ENCODE measurements around the gene YJEFN3. TPM values are rescaled to one million over a fixed set of nuclear protein-coding genes. Genes with fewer than 3 reads are reported as not detected.

YJEFN3 gene
- total RNA-seq, 1 donor from 2014 or later = 0.52 TPM

- H3K27ac ChIP-seq (ENCODE audit: low read depth, low read length) = no peak overlapping the region
- no peak overlapping the region for H3K9ac ChIP-seq (ENCODE audit: low read depth in 1 of 3, low read length in 3 of 3)
- no peaks in the 10 kb centered on the region for H3K9me3 ChIP-seq (ENCODE audit: control insufficient read depth in 3 of 3, low read length in 3 of 3)
- no peak overlapping the region for H3K4me3 ChIP-seq (ENCODE audit: low read length in 3 of 3)
- H3K4me1 ChIP-seq (ENCODE audit: control insufficient read depth in 3 of 3, insufficient read depth in 3 of 3, low read length in 3 of 3) = no peaks in the 10 kb centered on the region
- peaks cover 28 to 34% (median 34%) of the 10 kb centered on the region in 3 donors for H3K36me3 ChIP-seq (ENCODE audit: control insufficient read depth in 3 of 3, insufficient read depth in 3 of 3, low read length in 3 of 3)
- no peaks in the 10 kb centered on the region for H3K27me3 ChIP-seq (ENCODE audit: control insufficient read depth in 3 of 3, insufficient read depth in 3 of 3, low read length in 3 of 3)
Observed at GRCh38 chr19:19508217-19508616, 20.5 kb upstream of the YJEFN3 start.

- Histone ChIP-seq H3K4me1 (ENCODE audit: control insufficient read depth in 3 of 3, insufficient read depth in 3 of 3, low read length in 3 of 3) (peaks cover 3 to 12% (median 12%) of the 10 kb centered on the region in 3 donors), H3K9ac (ENCODE audit: low read depth in 1 of 3, low read length in 3 of 3) (peak overlapping the region in 1 of 3 donors; percentile 8), H3K27ac (ENCODE audit: low read depth, low read length) (no peak overlapping the region), H3K27me3 (ENCODE audit: control insufficient read depth in 3 of 3, insufficient read depth in 3 of 3, low read length in 3 of 3) (peaks cover 0 to 13% (median 0%) of the 10 kb centered on the region in 3 donors), H3K4me3 (ENCODE audit: low read length in 3 of 3) (no peak overlapping the region), H3K9me3 (ENCODE audit: control insufficient read depth in 3 of 3, low read length in 3 of 3) (no peaks in the 10 kb centered on the region), H3K36me3 (ENCODE audit: control insufficient read depth in 3 of 3, insufficient read depth in 3 of 3, low read length in 3 of 3) (peaks cover 16 to 19% (median 16%) of the 10 kb centered on the region in 3 donors)
Observed at GRCh38 chr19:19510432-19510831, 18.3 kb upstream of the YJEFN3 start.

- H3K4me1 ChIP-seq (ENCODE audit: control insufficient read depth in 3 of 3, insufficient read depth in 3 of 3, low read length in 3 of 3) = peaks cover 15 to 21% (median 21%) of the 10 kb centered on the region in 3 donors
- peak overlapping the region; percentile 48 to 60 (median 52) for H3K4me3 ChIP-seq (ENCODE audit: low read length in 3 of 3)
- H3K9ac ChIP-seq (ENCODE audit: low read depth in 1 of 3, low read length in 3 of 3) = peak overlapping the region in 1 of 3 donors; percentile 40
Observed at GRCh38 chr19:19513682-19514081, 15.0 kb upstream of the YJEFN3 start.

GRCh38 chr19:19514215-19514657 lies 14.5 kb upstream of the YJEFN3 start:
- H3K36me3 ChIP-seq (ENCODE audit: control insufficient read depth in 3 of 3, insufficient read depth in 3 of 3, low read length in 3 of 3) = peaks cover 0 to 6% (median under 1%) of the 10 kb centered on the region in 3 donors
- H3K4me3 ChIP-seq (ENCODE audit: low read length in 3 of 3) = peak overlapping the region; percentile 48 to 60 (median 52)
- peak overlapping the region in 1 of 3 donors; percentile 40 for H3K9ac ChIP-seq (ENCODE audit: low read depth in 1 of 3, low read length in 3 of 3)
- H3K27me3 ChIP-seq (ENCODE audit: control insufficient read depth in 3 of 3, insufficient read depth in 3 of 3, low read length in 3 of 3) = peaks cover 0 to 13% (median 0%) of the 10 kb centered on the region in 3 donors
- no peaks in the 10 kb centered on the region for H3K9me3 ChIP-seq (ENCODE audit: control insufficient read depth in 3 of 3, low read length in 3 of 3)
- peaks cover 15 to 25% (median 21%) of the 10 kb centered on the region in 3 donors for H3K4me1 ChIP-seq (ENCODE audit: control insufficient read depth in 3 of 3, insufficient read depth in 3 of 3, low read length in 3 of 3)
- no peak overlapping the region for H3K27ac ChIP-seq (ENCODE audit: low read depth, low read length)

More at GRCh38 chr19:19513682-19514081, 15.0 kb upstream of the YJEFN3 start:
- Histone ChIP-seq H3K36me3 (ENCODE audit: control insufficient read depth in 3 of 3, insufficient read depth in 3 of 3, low read length in 3 of 3) (peaks cover 0 to 2% (median 0%) of the 10 kb centered on the region in 3 donors), H3K27me3 (ENCODE audit: control insufficient read depth in 3 of 3, insufficient read depth in 3 of 3, low read length in 3 of 3) (peaks cover 0 to 13% (median 0%) of the 10 kb centered on the region in 3 donors), H3K27ac (ENCODE audit: low read depth, low read length) (no peak overlapping the region), H3K9me3 (ENCODE audit: control insufficient read depth in 3 of 3, low read length in 3 of 3) (no peaks in the 10 kb centered on the region)

- peak within 1 kb of the TSS; percentile 76 to 89 (median 81) for H3K9ac ChIP-seq (ENCODE audit: low read depth in 1 of 3, low read length in 3 of 3)
Observed at GRCh38 chr19:19514881-19515641, 13.7 kb upstream of the YJEFN3 start, which contains the start of gene TSSK6. Gene TSSK6 (minus strand): TSS chr19:19515548. CDS start chr19:19515427, 121 bp downstream.

GRCh38 chr19:19515642-19516519 lies 12.8 kb upstream of the YJEFN3 start, which contains the start of gene NDUFA13:
Gene NDUFA13 (plus strand): TSS chr19:19516225. CDS start chr19:19516239, 14 bp downstream.
- Histone ChIP-seq H3K4me1 (ENCODE audit: control insufficient read depth in 3 of 3, insufficient read depth in 3 of 3, low read length in 3 of 3) (peaks cover 19 to 29% (median 26%) of the 10 kb centered on the region in 3 donors), H3K9ac (ENCODE audit: low read depth in 1 of 3, low read length in 3 of 3) (peak within 1 kb of the TSS; percentile 76 to 89 (median 81)), H3K27me3 (ENCODE audit: control insufficient read depth in 3 of 3, insufficient read depth in 3 of 3, low read length in 3 of 3) (peaks cover 0 to 13% (median 0%) of the 10 kb centered on the region in 3 donors), H3K9me3 (ENCODE audit: control insufficient read depth in 3 of 3, low read length in 3 of 3) (no peaks in the 10 kb centered on the region), H3K27ac (ENCODE audit: low read depth, low read length) (peak within 1 kb of the TSS; percentile 73), H3K4me3 (ENCODE audit: low read length in 3 of 3) (peak within 1 kb of the TSS; percentile 70 to 96 (median 92)), H3K36me3 (ENCODE audit: control insufficient read depth in 3 of 3, insufficient read depth in 3 of 3, low read length in 3 of 3) (peaks cover 4 to 11% (median 5%) of the 10 kb centered on the region in 3 donors)

More at GRCh38 chr19:19514881-19515641, 13.7 kb upstream of the YJEFN3 start, which contains the start of gene TSSK6:
- H3K27me3 ChIP-seq (ENCODE audit: control insufficient read depth in 3 of 3, insufficient read depth in 3 of 3, low read length in 3 of 3) = peaks cover 0 to 13% (median 0%) of the 10 kb centered on the region in 3 donors
- peak within 1 kb of the TSS; percentile 73 for H3K27ac ChIP-seq (ENCODE audit: low read depth, low read length)
- peaks cover 19 to 29% (median 26%) of the 10 kb centered on the region in 3 donors for H3K4me1 ChIP-seq (ENCODE audit: control insufficient read depth in 3 of 3, insufficient read depth in 3 of 3, low read length in 3 of 3)
- H3K36me3 ChIP-seq (ENCODE audit: control insufficient read depth in 3 of 3, insufficient read depth in 3 of 3, low read length in 3 of 3) = peaks cover 4 to 10% (median 5%) of the 10 kb centered on the region in 3 donors
- no peaks in the 10 kb centered on the region for H3K9me3 ChIP-seq (ENCODE audit: control insufficient read depth in 3 of 3, low read length in 3 of 3)
- H3K4me3 ChIP-seq (ENCODE audit: low read length in 3 of 3) = peak within 1 kb of the TSS; percentile 70 to 96 (median 92)

- peaks cover 4 to 11% (median 5%) of the 10 kb centered on the region in 3 donors for H3K36me3 ChIP-seq (ENCODE audit: control insufficient read depth in 3 of 3, insufficient read depth in 3 of 3, low read length in 3 of 3)
- H3K9me3 ChIP-seq (ENCODE audit: control insufficient read depth in 3 of 3, low read length in 3 of 3) = no peaks in the 10 kb centered on the region
- H3K27ac ChIP-seq (ENCODE audit: low read depth, low read length) = no peak overlapping the region
- H3K4me1 ChIP-seq (ENCODE audit: control insufficient read depth in 3 of 3, insufficient read depth in 3 of 3, low read length in 3 of 3) = peaks cover 19 to 29% (median 26%) of the 10 kb centered on the region in 3 donors
- peaks cover 0 to 13% (median 0%) of the 10 kb centered on the region in 3 donors for H3K27me3 ChIP-seq (ENCODE audit: control insufficient read depth in 3 of 3, insufficient read depth in 3 of 3, low read length in 3 of 3)
- peak overlapping the region; percentile 17 to 96 (median 70) for H3K4me3 ChIP-seq (ENCODE audit: low read length in 3 of 3)
- peak overlapping the region; percentile 76 to 89 (median 81) for H3K9ac ChIP-seq (ENCODE audit: low read depth in 1 of 3, low read length in 3 of 3)
Observed at GRCh38 chr19:19517235-19517619, 11.5 kb upstream of the YJEFN3 start.

GRCh38 chr19:19520989-19521388 lies 7.7 kb upstream of the YJEFN3 start:
- H3K4me1 ChIP-seq (ENCODE audit: control insufficient read depth in 3 of 3, insufficient read depth in 3 of 3, low read length in 3 of 3) = peaks cover 14 to 17% (median 15%) of the 10 kb centered on the region in 3 donors
- no peak overlapping the region for H3K9ac ChIP-seq (ENCODE audit: low read depth in 1 of 3, low read length in 3 of 3)
- no peak overlapping the region for H3K4me3 ChIP-seq (ENCODE audit: low read length in 3 of 3)
- H3K27ac ChIP-seq (ENCODE audit: low read depth, low read length) = no peak overlapping the region
- H3K9me3 ChIP-seq (ENCODE audit: control insufficient read depth in 3 of 3, low read length in 3 of 3) = no peaks in the 10 kb centered on the region
- no peaks in the 10 kb centered on the region for H3K27me3 ChIP-seq (ENCODE audit: control insufficient read depth in 3 of 3, insufficient read depth in 3 of 3, low read length in 3 of 3)
- H3K36me3 ChIP-seq (ENCODE audit: control insufficient read depth in 3 of 3, insufficient read depth in 3 of 3, low read length in 3 of 3) = peaks cover 12 to 20% (median 14%) of the 10 kb centered on the region in 3 donors

GRCh38 chr19:19523177-19523576 lies 5.5 kb upstream of the YJEFN3 start:
- H3K4me3 ChIP-seq (ENCODE audit: low read length in 3 of 3) = no peak overlapping the region
- H3K9ac ChIP-seq (ENCODE audit: low read depth in 1 of 3, low read length in 3 of 3) = no peak overlapping the region
- peaks cover 7 to 14% (median 8%) of the 10 kb centered on the region in 3 donors for H3K4me1 ChIP-seq (ENCODE audit: control insufficient read depth in 3 of 3, insufficient read depth in 3 of 3, low read length in 3 of 3)
- H3K36me3 ChIP-seq (ENCODE audit: control insufficient read depth in 3 of 3, insufficient read depth in 3 of 3, low read length in 3 of 3) = peaks cover 25 to 34% (median 28%) of the 10 kb centered on the region in 3 donors
- no peaks in the 10 kb centered on the region for H3K27me3 ChIP-seq (ENCODE audit: control insufficient read depth in 3 of 3, insufficient read depth in 3 of 3, low read length in 3 of 3)
- H3K9me3 ChIP-seq (ENCODE audit: control insufficient read depth in 3 of 3, low read length in 3 of 3) = no peaks in the 10 kb centered on the region
- no peak overlapping the region for H3K27ac ChIP-seq (ENCODE audit: low read depth, low read length)

Data from skeletal muscle tissue (tissue), 4 donors.